Cerebellar cortex (tissue), 1 donor: ENCODE measurements around the gene EGFL8.

Experiments
- DNase-seq: peaks from one replicate; pipeline ENCODE4 v3.0.0-alpha.2; 2015; ENCODE audit warnings: low spot score

The EGFL8 gene

GRCh38 chr6:32146687-32147086 lies 17.7 kb upstream of the EGFL8 start:
- DNase-seq, result no peak

DNA sequence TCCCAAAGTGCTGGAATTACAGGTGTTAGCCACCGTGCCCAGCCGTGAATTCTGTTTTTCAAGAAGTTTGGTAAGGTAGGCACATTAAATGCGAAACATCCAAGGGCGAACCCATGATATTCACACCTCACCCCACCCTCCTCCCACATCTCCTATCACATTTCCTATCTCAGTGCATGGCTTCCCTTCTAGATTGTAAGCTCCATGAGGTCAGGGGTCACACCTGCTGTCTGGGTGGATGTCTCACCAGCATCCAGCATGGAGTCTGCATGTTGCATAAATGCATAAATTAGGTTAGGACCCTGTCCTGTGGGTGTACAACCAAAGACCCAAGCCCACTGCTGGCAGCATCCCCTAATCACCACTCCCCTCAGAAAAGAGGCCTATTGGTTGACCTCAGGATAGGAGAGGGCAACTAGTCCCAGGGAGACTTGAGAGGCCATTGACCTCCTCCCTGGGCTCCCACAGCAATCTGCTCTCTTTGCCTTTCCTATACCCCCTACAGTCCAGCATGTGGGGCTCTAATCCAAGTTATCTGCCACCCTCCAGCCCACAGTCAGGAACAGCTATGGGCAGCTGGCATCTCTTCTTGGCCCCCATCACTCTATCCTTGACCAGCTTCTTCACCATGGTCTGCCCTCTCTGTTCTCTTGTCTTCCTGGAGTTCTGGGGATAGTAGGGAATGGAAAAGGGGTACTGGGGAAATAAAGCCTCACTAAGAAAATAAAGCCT lies 16.8 kb upstream of the EGFL8 start:
- DNase-seq, result no peak

DNA sequence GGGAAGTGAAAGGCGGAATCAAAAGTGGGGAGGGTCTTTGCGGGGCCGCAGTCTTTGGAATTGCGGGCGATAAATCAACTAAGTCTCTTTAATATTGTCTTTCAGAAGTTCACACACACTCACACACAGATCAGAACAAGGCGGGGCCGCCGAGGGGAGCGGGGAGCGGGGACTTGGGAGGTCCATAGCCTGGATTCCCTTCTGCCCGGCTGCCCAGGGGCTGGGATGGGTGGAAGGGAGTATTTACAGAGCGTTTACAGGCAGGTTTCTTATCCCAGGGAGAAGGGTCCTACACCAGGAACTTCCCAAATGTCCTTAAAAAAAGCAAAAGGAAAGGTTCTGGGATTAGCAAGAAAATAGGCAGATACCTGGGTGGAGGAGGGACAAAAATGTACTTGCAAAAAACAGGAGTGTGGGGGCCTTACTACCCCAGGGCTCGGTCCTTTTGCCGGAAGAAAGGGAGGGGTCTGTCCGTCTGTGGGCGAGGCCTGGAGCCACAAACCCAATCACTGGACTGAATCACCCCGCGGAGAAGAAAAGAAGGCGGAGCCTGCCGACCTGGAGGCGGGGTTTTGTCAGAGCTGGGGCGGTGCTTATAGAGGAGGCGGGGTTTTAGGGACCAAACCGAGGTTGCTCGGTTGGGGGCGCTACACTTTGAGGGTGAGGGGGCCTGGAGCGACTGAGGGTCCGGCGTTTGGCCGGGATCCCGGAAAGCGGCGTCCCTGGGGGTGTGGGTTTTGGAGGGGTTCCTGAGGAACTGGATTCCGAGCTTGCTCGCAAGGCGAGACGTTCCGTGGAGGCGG lies 15.9 kb upstream of the EGFL8 start:
- DNase-seq, result no peak

DNA sequence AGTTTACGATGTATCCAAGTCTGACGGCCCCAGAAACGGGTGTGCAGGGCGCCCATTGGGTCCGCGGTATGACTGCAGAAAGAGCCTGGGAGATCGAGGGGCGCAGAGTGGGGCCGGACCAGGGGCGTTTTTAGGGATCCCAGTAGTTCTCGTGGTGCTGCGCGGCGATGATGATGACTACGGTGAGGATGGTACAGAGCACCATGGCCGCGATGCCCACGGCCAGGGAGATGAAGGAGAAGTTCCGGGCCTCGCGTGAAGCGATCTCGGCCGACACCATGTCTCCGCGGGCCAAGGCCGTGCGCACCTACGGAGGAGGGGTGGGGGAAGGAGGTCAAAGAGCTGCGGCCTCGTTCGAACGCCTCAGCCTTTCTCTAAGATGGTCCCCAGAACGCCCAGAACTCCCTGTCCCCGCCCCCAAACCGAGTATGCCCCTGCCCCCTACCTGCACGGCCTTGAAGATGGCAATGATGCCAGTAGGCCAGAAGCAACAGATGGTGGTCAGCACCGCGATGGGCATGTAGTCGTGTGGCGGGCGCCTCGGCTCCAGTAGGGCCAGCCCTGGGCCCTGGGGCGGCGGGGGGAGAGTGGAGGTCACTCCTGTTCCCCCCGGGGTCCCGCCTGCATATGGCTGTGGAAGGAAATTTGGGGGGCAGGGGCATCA lies 15.2 kb upstream of the EGFL8 start:
- DNase-seq, result no peak

DNA sequence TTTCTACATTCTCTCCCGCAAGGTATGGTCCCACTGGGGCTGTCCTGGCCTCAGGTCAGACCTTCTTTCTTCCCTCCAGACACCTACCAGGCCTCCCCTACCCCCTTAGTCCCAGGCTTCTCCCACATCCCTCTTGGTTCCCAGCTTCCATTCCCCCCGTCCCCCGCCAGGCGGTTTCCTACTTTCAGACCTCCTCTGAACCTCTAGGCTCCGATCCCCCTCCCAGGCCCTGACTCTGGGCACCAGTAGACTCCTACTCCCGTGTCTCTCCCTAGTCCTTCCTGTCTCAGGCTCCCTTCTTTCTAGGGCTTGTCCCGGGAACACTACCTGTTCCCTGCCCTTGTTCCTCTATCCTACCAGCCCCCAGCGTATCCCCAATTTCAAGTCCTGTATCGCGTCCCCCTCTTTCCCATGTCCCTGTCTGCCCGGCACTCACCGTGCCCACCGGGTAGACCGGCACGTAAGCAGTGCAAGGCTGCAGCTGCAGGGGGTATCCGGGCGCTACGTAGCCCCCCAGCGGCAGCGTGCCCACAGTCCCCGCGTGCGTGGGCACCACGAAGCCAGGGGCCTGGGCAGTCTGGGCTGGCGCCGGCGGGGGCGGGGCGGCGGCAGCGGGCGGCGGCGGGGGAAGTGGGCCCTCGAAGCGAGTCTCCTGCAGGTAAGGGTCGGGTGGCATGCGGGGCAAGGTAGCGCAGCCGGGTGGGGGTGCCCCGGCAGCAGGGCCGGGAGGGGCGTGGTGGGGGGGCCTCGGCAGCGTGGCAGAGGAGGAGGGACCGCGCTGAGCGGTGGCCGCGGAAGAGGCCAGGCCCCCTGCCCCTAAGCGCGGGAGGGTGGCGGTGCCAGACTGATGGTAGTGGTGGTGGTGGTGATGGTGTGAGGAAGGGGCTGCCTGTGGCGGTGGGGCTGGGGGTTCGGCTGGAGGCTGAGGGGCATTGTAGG lies 14.2 kb upstream of the EGFL8 start:
- no peak for DNase-seq

- peak; percentile 94 for DNase-seq
These were observed 13.1 kb upstream of the EGFL8 start for GRCh38 chr6:32151181-32151862.

DNA sequence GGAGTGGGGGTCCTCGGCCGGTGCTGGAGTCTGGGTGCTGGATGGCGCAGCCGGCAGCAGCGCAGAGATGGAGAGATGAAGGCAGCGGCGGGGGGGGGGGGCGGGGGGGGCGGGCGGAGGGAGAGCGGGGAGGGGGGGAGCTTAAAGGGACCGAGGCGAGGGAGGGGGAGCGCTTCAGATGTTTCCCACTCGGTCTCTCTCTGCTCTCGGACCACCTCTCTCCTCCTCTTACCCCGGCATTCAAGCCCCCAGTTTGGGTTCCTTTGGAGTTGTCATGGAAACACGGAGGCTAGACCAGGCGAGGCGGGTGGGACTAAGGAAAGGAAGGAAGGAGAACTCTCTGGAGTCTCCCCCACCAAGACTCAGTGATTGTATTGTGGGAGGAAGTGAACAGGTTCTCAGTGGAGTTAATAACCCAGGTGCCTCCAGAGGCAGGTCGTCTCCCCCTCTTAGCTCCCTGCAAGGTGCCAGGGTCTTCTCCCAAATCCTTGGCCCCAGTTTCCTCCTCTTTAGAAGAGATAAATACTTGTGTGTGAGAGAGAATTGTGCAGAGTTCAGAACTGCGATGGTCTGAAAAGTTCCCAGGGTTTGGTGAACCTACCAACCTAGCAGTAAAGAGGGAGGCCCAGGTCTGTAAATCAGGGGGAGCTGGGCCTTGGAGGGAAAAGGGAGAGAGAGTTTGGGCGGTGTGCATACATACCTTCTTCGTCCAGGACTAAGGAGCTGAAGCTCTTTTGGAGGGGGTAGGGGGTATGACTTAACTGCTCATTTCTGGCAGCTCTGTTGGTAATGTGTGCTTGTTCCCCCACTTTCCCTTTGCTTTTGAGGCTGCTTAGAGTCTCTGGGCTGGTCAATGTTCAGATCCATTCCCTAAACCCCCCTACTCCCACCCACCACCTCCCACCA lies 12.3 kb upstream of the EGFL8 start, which contains the start of gene PRRT1:
Gene PRRT1 (minus strand): TSS at position 77 of the 906 bp plus-strand sequence. CDS start 112 bp downstream, outside the sequence.
- DNase-seq, result peak; percentile 56

DNA sequence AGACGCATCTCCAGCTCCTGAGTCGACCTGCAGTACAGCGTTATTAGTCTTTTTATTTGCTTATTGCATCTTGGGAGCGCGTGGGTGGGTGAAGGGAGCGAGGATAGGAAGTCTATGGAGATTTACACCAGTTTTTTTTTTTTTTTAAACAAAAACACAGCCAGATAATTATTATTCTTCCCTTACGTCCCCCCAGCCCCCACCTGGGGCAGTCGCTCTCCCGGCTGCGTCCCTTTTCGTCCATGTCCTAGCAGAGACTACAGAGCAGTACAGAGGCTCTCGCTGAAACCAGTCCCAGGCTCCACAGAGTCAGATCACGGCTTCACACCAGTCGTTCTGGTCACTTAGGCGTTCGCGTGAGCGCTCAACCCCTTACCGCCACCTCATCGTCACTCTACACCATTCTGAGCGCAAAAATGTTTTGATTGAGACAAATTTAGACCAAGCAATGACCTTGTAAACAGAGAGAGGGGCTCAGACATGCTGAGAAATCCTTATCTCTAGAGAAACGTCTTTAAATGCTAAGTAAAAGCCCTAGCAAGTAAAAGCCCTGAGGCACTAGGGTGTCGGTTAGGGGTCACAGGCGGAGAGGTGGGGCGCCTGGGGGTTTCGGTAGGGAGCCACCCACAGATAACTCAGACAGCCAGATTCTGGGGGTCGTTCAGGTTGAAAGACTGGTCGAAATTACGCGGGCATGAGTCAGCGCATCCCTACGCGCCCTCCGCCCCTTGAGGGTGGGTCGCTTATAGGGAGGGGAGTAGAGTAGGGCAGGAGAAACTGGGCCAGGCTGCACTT lies 11.4 kb upstream of the EGFL8 start:
- DNase-seq, result peak; percentile 74

GRCh38 chr6:32153564-32154513 lies 10.6 kb upstream of the EGFL8 start, which contains the start of gene PPT2:
Gene PPT2 (plus strand): TSS chr6:32154141. CDS start chr6:32154595, 454 bp downstream.
- peak; percentile 96 for DNase-seq

DNA sequence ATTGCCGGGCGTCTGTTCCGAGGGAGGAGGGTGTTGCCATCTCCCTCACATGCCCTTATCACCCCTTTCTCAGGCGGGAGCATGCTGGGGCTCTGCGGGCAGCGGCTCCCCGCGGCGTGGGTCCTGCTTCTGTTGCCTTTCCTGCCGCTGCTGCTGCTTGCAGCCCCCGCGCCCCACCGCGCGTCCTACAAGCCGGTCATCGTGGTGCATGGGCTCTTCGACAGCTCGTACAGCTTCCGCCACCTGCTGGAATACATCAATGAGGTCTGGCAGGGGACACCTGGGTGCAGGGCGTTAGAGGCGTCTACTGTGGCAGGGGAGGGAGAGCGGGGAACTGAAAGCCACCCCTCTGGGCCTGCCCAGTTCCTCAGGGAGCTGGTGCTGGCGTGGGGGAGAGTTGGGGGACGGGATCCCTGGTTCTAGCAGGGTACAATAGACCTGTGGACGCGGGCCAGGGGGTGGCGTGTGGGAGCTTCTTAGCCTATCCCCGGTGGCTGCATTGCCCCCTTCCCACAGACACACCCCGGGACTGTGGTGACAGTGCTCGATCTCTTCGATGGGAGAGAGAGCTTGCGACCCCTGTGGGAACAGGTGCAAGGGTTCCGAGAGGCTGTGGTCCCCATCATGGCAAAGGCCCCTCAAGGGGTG lies 9.8 kb upstream of the EGFL8 start:
- peak; percentile 68 for DNase-seq

GRCh38 chr6:32156891-32157290 lies 7.5 kb upstream of the EGFL8 start:
- no peak for DNase-seq

DNA sequence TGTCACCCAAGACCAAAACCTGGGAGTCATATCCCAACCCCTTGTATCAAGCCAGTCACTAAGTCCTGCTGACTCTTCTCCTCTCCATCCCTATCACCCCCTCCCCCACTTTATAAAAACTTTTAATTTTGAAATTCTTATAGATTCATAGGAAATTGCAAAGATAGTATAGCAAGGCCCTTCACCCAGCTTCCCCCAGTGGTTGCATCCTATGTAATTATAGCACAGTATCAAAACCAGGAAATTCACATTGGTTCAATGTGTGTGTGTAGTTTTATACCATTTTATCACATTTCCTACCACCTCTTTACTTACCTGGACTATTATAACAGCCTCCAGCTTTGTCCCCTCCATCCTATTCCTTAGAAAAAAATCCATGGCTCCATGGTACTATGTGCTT lies 6.3 kb upstream of the EGFL8 start:
- DNase-seq, result no peak

GRCh38 chr6:32163559-32164258 lies 686 bp upstream of the EGFL8 start:
- no peak for DNase-seq

GRCh38 chr6:32166411-32167061 lies 2.1 kb downstream of the EGFL8 start:
- DNase-seq, result no peak

GRCh38 chr6:32167154-32167760 lies 2.9 kb downstream of the EGFL8 start:
- DNase-seq, result no peak
